Measurements from ENCODE around the gene RNF7. TPM values are rescaled to one million over a fixed set of nuclear protein-coding genes. Genes with fewer than 3 reads are reported as not detected.
"Not testable (repeated sequence)": the region's sequence is repeated elsewhere in the genome, so short reads cannot be mapped to it uniquely, and the experiment has no call there.

The RNF7 gene
- total RNA-seq = 10 to 100 TPM; 67.9 to 89.8 (median 77.4) TPM

DNA sequence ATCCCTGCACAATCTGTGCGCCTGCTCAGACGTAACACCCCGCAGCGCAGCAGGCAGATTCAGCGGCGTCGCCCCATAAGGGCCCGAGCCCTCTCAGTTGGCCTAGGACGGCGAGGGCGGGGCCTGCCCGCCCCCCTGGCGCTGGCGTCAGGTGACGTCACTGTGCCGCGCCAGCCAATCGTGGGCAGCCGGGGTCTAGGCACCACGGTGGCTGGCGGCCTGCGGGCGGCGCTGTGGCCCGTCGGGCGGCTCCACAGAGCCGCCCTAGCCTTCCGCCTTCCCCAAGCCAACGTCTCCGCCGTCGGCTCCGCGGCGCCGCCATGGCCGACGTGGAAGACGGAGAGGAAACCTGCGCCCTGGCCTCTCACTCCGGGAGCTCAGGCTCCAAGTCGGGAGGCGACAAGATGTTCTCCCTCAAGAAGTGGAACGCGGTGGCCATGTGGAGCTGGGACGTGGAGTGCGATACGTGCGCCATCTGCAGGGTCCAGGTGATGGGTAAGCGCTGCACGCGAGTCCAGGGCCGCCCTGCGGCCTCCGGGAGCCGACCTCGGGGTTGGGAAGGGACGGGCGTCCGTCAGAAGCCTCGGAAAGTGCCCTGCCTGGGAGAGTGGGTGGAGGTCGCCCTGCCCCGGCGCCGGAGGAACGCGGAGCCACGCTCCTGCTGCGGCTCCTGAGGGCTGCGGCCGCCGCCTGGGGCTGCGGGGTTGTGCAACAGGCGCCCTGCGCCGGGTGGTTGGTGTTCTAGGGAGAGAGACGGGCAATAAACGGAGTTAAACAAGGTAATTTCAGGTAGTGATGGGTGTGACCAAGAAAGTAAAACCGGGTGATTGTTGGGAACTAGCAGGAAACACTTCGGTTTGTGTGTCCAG lies at the start of gene RNF7:
Gene RNF7, plus strand, starts transcription at position 277 of the 869 bp plus-strand sequence. Its CDS starts 44 bp downstream, at position 321.
- peak; percentile 86 for DNase-seq (ENCODE audit: low spot score)
- TF ChIP-seq, protein P1, sequence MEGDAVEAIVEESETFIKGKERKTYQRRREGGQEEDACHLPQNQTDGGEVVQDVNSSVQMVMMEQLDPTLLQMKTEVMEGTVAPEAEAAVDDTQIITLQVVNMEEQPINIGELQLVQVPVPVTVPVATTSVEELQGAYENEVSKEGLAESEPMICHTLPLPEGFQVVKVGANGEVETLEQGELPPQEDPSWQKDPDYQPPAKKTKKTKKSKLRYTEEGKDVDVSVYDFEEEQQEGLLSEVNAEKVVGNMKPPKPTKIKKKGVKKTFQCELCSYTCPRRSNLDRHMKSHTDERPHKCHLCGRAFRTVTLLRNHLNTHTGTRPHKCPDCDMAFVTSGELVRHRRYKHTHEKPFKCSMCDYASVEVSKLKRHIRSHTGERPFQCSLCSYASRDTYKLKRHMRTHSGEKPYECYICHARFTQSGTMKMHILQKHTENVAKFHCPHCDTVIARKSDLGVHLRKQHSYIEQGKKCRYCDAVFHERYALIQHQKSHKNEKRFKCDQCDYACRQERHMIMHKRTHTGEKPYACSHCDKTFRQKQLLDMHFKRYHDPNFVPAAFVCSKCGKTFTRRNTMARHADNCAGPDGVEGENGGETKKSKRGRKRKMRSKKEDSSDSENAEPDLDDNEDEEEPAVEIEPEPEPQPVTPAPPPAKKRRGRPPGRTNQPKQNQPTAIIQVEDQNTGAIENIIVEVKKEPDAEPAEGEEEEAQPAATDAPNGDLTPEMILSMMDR (IDR thresholded peaks at IDR 0.05) = peak in 2 of 3 donors; percentile 36 to 92
- peak; percentile 98 for ATAC-seq (ENCODE audit: low FRiP score)

DNA sequence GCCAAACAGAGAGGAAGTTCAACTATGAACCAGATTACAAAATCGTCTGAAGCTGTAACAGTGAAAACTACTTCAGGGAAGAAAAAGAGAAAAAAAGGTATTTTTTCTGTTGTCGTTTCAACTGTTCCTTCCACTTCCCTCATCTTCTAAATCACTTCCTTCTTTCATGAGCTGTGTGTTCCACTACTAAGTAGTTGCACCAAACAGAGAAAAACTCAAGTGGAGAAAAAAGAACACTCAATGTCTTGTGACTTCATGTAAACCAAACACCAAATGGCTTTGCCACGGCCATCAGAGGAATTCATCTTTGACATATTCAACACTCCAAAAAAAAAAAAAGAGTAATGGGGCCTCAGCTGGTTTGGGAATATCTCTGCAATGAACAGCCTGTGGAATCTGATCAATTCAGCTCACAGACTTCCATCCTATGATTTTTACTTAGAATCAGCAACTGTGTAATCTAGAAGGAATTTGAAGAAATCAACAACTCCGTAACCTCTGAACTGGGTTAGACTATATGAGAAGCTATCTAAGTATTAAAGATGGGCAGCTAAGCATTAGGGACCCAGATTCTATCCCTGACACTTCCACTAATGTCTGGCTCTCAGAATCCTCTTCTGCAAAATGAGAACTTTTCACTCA lies 47.5 kb upstream of the RNF7 start:
- TF ChIP-seq, protein P1 (IDR thresholded peaks at IDR 0.05) = no peak
- ATAC-seq (ENCODE audit: low FRiP score) (no peak), DNase-seq (ENCODE audit: low spot score) (no peak)

DNA sequence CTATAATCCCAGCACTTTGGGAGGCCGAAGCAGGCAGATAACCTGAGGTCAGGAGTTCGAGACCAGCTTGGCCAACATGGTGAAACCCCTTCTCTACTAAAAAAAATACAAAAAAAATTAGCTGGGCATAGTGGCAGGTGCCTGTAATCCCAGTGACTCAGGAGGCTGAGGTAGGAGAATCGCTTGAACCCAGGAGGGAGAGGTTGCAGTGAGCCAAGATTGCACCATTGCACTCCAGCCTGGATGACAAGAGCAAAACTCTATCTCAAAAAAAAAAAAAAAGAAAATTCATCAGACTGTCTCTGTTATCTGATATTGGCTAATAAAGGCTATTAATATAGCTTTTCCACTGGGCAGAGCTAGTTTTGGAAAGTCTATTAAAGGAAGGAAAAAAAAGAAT lies 46.6 kb upstream of the RNF7 start:
- not testable (repeated sequence) for DNase-seq (ENCODE audit: low spot score); ATAC-seq (ENCODE audit: low FRiP score)

DNA sequence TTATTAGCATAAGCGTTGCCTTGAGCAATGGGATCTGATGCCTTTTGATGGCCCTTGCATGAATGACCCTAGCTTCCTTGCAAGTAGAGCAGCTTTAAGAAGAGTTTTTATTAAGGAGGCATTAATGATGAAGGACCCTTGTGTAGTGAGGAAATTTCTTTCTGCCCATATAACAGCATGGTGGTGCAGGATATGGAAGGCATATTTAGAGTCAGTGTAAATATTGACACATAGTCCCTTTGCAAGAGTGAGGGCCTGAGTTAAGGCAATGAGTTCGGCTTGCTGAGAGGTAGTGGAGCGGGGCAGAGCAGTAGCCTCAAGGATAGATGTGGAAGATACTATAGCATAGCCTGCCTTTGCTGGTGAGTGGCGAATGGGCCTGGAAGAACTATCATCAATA lies 45.1 kb upstream of the RNF7 start:
- ATAC-seq (ENCODE audit: low FRiP score); DNase-seq (ENCODE audit: low spot score): not testable (repeated sequence)

DNA sequence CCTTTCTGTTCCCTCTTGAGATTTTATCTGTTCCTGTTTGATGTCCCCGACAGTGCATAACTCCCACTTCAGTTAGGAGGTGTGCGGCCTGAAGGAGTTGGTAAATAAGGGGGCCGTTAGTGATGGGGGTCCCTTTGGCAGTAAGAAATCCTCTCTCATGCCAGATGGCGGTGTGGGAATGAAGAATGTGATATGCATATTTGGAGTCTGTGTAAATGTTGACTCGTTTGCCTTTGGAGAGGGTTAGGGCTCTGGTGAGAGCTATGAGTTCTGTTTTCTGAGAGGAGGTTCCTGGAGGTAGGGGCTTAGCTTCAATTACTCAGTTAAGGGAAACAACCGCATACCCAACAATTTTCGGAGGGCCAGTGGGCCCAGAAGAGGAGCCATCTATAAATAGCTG lies 38.8 kb upstream of the RNF7 start:
- DNase-seq (ENCODE audit: low spot score) (no peak), ATAC-seq (ENCODE audit: low FRiP score) (no peak)
- TF ChIP-seq, protein P1 (IDR thresholded peaks at IDR 0.05) = no peak

DNA sequence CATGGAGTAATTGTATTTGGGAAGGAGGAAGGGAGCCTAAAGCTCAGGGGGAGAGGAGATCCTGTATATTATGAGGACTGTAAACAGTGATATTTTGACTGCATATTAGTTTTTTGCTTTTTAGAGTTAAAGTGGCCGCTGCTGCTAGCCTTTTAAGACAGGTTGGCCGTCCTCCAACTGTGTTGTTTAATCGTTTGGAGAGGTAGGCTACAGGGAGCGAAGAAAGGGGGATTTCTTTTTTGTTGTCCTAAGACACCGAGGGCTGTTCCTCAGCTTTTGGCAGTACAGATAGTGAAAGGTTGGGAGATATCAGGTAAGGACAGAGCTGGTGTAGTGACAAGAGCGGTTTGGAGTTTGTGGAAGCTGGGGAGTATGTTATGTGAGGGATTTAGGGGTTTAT lies 38.2 kb upstream of the RNF7 start:
- DNase-seq (ENCODE audit: low spot score) = no peak
- ATAC-seq (ENCODE audit: low FRiP score) = no peak
- TF ChIP-seq, protein P1 (IDR thresholded peaks at IDR 0.05) = no peak

DNA sequence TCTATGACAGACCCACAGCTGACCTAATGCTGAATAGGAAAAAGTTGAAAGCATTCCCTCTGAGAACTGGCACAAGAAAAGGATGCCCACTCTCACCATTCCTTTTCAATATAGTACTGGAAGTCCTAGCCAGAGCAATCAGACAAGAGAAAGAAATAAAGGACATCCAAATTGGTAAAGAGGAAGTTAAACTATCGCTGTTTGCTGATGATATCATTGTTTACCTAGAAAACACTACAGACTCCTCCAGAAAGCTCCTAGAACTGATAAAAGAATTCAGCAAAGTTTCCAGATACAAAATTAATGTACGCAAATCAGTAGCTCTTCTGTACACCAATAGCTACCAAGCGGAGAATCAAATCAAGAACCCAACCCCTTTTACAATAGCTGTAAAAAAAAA lies 34.7 kb upstream of the RNF7 start:
- DNase-seq (ENCODE audit: low spot score); ATAC-seq (ENCODE audit: low FRiP score): not testable (repeated sequence)

DNA sequence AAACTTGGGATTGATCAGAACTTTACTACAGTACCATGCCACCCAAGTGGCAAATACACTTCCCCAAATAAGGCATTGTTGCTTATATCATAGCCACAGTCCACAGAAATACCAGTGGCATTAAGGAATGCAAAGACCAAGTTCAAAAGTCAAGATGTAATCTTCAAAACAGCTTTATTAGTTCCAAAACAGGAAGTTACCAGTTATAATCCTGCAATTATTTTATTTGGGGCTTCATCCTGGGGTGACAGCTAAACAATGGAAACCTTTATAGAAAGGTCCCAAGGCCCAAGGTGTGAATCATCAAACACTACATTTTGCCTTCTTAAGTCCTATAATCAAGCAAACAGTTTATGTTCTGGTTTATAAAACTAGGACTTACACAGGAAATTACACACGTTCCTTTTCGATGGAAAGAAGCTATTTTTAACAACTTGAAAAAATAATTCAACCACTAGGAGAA lies 30.3 kb upstream of the RNF7 start:
- TF ChIP-seq, protein P1 (IDR thresholded peaks at IDR 0.05) = no peak
- DNase-seq (ENCODE audit: low spot score) (no peak), ATAC-seq (ENCODE audit: low FRiP score) (no peak)

Data from omental fat pad (tissue), 4 donors.